Activated naive CD4-positive, alpha-beta T cell (primary cell): Measurements from ENCODE around the gene MTUS2.

ENCODE experiments used
- DNase-seq, 4 experiments: peaks; one replicate each; lab custom pipeline; 2025; lab: John Stamatoyannopoulos, UW

The MTUS2 gene

GRCh38 chr13:28859069-28859468, 38.9 kb downstream of the MTUS2 start:
- DNase-seq = no peak

DNA sequence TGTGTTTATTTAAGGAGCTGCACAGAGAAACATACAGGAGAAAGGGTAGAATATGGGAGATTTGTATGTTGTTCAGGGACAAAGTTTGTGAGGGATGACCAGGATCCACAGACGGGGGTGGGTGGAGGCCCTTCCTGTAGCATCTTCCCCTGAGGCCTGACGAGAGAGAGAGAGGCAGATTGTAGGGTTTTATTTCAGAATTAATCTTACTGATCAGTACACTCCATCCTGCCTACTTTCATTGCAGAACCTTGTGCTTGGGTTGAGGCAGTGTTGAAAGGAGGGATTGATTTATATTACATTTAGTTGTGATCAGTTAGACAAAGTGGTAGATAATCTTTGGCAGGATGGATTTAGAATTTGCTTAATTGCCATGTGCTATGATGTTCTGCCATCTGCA, 39.6 kb downstream of the MTUS2 start:
- DNase-seq = no peak

GRCh38 chr13:28864544-28864943, 44.4 kb downstream of the MTUS2 start:
- DNase-seq = no peak

DNA sequence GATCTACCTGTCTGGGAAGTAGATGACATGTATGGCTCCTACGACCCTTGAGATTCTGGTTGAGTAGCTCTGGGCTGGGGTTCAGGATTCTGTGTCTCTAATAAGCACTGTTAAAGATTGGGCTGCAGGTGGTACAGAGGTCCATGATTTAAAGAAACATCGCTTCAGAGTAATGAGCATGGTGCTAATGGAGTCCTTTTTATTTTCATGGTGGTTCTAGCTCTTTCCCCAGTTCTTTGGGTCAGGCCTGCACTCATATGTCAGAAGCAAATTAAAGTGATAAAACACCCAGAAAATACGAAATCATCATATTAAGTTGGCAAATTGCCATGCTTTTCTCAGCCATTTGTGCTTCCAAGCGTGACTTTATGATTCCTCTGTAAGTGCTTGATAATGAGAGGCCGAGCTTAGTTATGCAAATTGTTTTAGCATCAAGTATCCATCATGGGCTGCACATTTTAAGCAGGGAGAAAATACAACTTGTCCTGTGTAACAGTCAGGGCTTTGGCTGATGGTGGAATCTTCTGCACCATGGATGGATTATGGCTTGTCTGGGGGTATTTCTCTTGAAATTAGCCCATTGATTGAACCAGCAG, 45.1 kb downstream of the MTUS2 start:
- DNase-seq = no peak

GRCh38 chr13:28865951-28866350, 45.8 kb downstream of the MTUS2 start:
- no peak for DNase-seq

- no peak for DNase-seq
Measured at GRCh38 chr13:28866932-28867331, 46.8 kb downstream of the MTUS2 start.

DNA sequence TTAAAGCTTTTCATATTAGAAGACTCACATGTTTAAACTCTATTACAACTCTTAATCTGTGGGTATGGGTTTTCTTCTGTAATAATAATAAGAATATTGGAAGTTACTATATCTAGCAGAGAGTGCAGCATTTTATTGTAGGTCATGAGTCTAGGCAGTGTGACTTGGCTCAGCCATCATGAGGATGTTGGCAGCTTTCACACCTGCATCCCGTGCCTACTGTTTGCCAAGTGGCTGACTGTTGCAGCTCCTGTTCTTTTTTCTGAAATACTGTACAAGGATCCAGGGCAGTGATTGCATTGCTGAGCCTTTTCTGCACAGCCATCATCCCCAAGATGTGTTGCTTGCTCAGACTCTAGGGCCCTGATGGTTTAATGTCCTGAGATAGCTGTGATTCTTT, 47.4 kb downstream of the MTUS2 start:
- no peak for DNase-seq

DNA sequence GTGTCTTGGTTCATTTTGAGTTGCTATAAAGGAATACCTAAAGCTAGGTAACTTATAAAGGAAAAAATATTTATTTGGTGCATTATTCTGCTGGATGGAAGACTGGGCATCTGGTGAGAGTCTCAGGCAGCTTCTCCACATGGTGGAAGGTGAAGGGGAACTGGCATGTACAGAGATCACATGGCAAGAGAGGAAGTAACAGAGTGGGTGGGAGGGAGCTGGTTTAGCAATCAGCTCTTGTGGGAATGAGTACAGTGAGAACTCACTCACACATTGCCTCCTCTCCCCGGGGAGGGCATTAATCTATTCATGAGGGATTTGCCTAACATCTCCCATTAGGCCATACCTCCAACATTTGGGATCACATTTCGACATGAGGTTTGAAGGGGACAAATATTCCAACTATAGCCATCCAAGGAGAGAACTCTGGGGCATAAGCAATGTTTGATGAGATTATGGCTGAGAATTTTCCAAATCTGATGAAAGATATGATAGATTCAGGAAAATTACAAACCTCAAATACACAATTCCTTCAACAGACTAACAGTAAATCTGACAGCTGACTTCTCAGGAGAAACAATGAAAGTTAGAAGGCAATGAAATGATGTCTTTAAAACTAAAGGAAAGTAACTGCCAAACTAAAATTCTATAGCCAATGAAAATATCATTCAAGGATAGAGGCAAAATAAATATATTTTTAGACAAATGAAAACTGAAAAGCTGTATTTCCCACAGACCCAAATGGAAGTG, 52.5 kb downstream of the MTUS2 start:
- DNase-seq = no peak

GRCh38 chr13:28875846-28876615, 55.9 kb downstream of the MTUS2 start:
- DNase-seq = no peak

- no peak for DNase-seq
Measured at GRCh38 chr13:28877408-28877807, 57.3 kb downstream of the MTUS2 start.

GRCh38 chr13:28885181-28885580, 65.0 kb downstream of the MTUS2 start:
- no peak for DNase-seq

- DNase-seq = no peak
Measured at GRCh38 chr13:28889086-28889732, 69.1 kb downstream of the MTUS2 start.

GRCh38 chr13:28890712-28891111, 70.6 kb downstream of the MTUS2 start:
- no peak for DNase-seq

DNA sequence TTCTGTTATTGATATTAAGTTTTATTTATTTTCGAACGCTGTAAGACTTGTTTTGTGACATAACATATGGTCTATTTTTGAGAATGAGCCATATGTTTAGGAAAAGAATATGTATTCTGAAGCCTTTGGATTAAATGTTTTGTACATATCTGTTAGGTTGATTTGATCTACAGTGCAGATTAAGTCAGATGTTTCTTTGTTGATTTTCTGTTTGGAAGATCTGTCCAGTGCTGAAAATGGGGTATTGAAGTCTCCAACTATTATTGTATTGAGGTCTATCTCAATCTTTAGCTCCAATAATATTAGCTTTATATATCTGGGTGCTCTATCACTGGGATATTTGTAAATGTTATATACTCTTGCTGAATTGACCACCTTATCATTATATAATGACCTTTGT, 97.9 kb downstream of the MTUS2 start:
- DNase-seq = no peak

GRCh38 chr13:28922341-28922740, 102.2 kb downstream of the MTUS2 start:
- no peak for DNase-seq

DNA sequence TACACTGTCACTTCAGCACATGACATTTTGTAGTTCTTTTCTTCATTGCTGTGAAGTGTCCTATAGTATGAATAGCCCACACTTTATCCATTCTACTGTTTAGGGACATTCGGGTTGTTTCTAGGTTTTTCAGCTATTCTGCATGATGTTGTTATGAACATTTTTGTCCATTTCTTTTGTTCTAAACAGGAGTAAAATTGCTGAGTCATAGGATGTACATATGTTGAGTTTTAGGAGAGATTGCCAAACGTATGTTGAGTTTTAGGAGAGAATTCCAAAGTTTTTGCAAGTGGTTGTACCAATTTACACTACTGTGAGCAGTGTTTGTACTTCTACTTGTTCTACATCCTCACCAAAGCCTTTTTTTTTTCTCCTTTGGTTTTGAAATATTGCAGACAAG, 115.0 kb downstream of the MTUS2 start:
- no peak for DNase-seq

DNA sequence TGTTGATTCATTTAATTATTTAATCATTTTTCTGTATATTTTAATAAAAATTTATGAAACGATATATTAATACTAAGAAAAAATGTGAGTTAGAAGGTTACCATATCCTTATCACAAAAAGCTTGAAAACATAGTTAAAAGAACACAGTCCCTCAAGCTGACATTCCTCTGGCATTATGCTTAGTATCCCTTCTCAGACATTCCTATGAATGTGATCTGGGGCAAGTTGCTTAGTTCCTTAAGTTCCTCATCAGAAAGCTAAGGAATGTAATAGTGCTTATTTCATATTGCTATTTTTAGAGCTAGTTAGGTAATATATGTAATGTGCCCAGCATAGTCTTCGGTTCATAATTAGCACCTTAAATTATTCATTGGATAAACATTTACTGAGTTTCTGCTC, 122.8 kb downstream of the MTUS2 start:
- DNase-seq = no peak

DNA sequence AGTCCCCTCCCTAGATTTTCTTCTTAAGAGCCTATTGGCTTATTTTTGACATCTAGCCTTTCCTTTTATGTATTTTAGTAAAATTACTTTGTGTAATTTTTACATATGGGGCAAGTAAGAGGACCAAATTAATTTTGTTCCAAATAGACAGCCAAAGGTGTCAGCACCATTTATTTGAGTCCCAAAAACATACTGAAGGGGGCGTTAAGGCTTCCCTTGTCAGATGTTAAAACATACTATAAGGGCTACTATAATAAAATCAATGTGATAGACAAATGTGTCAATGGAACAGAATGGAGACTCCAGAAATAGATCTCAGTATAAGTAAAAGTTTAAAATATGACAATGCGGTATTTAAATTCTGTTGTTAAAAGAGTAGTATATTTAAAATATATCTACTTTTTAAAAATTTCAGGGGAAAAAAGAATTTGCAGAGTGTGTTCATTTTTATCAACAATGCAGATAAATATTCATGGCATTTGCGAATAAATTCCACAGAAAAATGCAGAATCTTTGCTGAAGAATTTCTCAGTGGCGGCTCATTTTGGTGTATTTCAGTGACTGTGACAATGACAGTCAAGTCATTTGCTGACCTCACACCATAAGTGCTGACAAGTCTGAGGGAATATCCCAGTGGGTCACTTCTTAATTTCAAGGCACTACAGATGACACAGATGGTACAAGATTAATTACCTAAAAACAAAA, 133.7 kb downstream of the MTUS2 start:
- DNase-seq = no peak

DNA sequence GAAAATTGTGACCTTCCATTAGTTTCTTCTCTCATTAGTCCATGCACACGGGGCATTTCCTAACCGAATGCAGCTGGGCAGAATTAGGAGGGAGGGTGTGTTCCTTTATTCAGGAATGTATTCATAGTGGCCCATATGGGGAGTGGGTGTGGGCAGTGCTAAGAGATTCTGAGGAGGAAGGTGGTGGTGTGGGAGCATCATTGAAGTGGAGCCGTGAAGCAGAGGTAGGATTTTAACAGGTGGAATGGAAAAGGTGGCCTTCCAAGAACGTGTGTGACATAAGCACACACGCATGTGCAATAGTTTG, 134.2 kb downstream of the MTUS2 start:
- no peak for DNase-seq

GRCh38 chr13:28954810-28955209, 134.7 kb downstream of the MTUS2 start:
- DNase-seq = no peak

GRCh38 chr13:28955264-28955966, 135.3 kb downstream of the MTUS2 start:
- DNase-seq = no peak

DNA sequence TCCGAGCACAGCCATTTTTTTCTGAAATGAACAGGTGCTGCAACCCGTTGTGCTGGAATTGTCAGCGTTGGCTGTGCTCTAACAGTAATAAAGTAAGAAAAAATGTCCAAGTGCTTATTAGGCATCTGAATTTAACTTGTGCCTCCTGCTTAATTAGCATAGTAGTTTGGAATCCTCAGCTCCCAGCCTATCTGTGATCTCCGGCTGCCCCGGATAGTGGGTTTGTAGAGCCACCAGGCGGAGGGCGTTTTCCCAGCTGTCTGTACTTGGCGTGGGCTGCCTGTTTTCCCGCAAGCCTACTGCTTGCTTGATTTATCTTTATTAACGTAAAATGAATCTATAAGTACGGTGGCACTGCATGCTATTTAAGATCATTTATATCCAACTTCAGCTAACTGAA, 137.9 kb downstream of the MTUS2 start:
- DNase-seq = no peak
